Jurkat, Clone E6-1 (cell line): ENCODE data around the gene OTUB1.

Experiments used
- DNase-seq: peaks from one replicate; pipeline ENCODE4 v3.0.0-alpha.2; 2011; ENCODE audit warnings: low read depth, low spot score
- H3K4me3 ChIP-seq: 2 replicates; pipeline ENCODE4 v1.5.1; 2011; ENCODE audit warnings: mild to moderate bottlenecking, low read length, control low read depth, moderate library complexity

The OTUB1 gene

DNA sequence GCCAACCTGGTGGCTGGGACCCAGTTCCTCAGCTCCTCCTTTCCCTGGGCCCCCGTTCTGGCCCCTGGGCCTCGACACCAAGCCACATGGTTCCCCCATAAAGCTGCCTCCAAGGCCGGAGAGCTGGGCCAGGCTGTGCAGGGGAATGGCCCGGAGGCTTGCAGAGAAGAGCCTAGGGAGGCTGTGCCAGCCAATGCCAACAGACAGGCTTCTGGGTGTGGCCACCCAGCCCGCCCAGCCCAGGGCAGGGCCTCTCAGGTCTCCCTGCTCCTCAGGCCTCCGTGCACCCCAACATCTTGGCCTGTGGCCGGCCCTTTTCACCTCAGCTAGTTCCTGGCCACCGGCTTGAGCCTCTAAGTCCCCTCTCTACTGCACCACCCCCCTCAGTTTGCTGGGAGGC, 32.1 kb downstream of the OTUB1 start:
- no peak overlapping the region for H3K4me3 ChIP-seq
- no peak for DNase-seq

DNA sequence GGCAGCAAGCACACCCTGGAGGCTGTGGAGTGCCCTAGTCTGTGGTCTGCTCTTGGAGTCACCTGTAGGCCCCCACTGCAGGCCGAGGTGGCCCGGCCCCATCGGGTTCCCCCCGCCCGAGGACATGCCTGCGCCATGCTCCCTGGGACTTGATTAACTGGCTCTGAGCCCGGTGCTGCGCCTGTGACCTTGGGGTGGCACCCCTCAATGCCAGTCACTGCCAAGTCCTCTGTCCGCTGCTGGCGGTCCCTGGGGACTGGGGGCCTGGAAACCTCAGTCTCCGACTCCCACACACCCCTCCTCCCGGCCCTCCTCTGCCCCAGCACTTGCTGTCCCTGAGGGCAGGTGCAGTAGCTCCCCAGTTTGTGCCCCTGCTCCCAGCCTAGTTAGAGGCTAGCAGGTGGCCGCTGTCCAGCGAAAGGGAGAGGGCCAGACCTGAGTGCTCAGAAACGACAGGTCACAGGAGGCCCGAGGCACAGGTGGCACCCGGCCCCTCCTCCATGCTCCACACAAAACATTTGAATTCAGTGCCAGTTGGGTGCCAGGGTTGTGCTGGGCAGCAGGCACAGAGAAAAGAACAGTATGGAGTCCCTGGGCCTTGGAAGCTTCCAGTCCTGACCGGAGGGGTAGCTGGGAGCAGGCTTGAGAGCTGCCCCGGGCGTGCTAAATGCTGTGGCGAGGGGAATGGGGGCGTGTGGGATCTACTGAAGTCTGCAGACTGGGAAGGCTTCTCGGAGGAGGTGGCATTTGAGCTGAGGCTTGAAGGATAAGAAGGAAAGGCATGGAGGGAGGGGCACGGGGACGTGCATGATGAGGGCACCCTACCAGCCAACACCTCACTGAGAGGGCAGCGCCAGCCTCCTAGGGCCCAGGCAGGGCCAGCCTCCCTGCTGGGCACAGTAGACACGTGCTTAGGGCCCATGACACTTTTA, 33.1 kb downstream of the OTUB1 start:
- no peak overlapping the region for H3K4me3 ChIP-seq
- no peak for DNase-seq

DNA sequence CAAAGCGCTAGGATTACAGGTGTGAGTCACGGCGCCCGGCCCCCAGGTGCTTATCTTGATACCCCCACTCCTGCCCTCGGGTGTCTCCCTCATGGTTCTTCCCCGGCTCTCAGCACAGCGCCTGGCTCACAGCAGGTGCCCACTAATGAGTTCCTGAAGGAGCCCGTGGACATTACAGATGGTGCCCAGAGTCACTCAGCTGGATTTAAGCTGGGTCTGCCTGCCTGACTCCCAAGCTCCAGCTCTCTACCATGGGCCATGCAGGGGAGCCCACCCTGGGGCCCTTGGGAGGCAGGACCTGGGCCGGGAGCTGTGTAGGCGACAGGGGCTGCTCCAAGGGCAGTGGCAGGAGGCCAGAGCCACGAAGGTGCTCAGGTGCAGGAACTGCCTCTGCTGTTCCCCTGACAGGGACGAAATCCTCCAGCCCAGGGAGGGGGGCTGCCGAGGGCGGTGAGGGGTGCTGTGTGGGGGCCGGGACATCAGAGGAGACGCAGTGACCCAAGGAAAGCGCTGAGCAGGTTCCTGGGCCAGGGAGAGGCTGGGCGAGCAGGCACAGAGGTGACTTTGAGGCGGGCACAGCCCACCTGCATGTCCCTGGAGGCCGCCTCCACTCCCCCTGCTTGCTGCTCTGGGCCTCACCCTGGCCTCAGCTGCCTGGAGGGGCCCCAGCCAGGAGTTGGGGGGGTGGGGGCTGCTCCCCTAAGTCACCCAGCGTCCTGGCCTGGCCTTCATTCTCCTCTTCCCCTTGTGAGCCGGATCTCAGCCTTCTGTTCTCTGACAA, 34.9 kb downstream of the OTUB1 start:
- no peak overlapping the region for H3K4me3 ChIP-seq
- DNase-seq, result no peak

DNA sequence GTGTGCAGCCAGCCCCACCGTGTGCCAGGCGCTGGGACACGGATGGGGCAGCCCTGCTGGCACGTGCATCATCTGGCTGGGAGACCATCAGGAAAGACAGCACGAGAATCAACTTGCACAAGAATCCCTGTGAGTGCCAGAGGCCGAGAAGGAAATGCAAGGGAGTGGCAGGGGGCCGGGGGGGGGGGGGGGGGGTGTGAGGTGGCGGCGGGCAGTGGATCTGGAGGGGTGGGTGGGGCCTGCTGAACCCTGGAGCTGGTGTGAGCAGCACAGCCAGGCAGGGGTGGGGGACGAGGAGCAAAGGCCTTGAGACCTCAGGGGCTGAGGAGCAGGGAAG, 35.5 kb downstream of the OTUB1 start:
- no peak overlapping the region for H3K4me3 ChIP-seq
- DNase-seq, result no peak

DNA sequence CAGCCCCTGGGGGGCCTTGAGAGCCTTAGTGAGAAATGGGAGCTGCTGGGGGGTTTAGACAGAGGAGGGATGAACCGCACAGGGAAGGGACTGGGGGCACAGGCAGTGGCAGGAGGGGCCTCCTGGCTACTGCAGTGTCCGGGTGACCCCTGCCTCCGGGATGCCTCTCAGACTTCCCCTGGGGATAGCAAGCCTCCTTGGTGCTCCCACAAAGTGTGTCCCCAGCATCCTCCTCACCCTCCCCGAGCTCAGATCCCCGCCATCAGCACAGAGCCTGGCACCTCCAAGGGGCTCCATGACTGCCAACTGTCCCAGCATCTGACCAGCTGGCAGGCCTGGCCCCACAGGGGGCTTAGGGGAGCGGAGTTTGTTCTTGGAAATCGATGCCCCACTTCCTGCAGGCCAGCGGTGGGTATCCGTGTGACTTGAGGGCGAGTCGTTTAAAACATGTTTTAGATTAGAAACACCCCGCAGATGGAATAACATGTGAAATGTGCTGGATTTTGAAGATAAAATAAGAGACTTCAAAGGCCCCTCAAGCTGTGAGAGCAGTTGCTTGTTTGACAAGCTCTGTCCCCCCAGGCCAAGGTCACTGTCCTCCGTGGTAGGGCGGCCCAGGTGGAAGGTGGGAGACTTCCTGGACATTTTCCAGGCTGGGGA, 36.0 kb downstream of the OTUB1 start:
- no peak for DNase-seq
- H3K4me3 ChIP-seq, result no peak overlapping the region

DNA sequence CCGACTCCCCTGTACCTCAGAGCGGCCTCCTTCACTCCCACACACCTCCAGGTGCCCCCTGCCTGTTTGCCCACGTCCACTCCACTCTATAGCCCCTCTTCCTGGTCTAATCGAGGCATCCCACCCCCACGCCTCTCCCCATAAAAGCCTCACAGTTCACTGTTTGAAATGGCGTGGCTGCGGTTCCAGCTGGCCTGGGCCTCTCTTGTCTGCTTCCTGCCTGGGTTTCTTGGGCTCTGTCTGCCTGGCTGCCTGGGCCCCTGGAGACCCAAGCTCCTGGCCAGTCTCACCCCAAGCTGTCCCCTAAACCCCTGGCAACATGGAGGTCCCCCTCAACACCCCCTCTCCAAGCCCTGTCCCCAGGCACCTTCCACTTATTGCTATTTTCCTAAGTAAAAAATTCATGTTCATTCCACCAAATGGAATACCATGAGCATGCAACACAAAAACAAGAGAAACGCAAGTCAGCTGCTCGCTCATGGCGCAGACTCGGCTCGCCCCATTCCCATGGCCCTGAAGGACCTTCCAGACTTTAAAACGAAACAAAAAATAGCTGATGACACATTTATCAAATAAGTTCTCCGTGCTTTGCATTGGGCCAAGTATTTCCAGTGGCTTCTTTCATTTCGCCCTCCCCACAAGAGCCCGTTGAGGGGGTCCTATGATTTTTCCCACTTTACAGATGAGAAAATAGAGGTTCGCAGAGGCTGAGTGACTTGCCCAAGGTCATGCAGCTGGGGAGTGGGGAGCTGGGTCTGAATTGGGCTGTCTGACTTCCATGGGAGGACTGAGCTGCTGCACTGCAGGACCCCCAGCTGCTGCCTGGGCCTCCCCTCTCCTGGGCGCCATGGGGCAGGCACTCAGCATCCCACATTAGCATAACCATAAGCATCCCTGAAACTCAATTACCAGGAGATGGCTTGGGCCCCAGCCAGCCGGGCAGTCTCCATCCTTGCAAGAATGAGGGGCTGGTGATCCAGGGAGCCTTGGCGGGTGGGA, 37.8 kb downstream of the OTUB1 start:
- DNase-seq, result no peak
- no peak overlapping the region for H3K4me3 ChIP-seq

DNA sequence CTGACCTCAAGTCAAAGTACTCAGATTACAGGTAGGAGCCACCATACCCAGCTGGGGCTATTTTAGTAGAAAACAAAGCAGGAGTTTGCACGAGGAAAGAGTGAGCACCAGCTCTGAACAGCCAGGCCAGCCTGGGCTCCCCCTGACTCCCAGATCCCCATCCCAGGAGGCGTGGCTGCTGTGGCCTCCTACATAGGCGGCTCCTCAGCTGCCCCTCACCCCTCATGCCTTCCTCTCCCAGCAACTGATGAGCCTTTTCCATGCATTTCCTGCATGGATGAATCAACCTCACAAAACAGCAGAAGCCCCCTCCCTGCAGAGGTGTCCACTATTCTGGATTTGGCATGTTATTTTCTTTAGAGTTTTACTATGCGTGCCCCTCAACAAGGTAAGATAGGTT, 39.0 kb downstream of the OTUB1 start:
- H3K4me3 ChIP-seq, result no peak overlapping the region
- no peak for DNase-seq

DNA sequence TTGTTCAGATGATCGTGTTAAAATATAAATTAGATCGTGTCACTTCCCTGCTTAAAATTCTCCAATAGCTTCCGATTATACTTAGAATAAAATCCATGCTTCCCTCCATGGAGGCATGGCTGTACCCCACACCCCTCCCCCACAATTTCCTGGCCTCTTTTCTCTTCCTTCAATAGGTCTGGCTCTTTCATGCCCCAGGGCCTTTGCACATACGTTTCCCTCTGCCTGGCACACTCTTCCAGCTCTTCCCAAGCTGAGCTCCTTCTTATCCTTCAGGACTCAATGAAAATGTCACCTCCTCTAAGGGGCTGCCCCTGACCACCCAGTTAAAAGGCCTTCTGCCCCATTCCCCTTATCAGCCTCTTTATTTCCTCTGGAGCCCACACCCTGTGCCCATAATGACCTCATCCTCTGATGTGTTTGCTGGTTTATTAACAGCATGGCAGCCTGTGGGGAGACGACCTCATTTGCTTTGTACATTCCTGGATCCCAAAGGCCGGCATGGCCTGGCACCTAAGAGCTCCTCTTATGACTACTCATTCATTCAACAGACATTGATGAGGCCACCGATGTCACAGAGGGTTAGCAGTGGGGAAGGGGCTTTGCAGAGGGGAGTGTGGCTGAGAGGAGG, 40.5 kb downstream of the OTUB1 start:
- DNase-seq, result no peak
- H3K4me3 ChIP-seq, result no peak overlapping the region

DNA sequence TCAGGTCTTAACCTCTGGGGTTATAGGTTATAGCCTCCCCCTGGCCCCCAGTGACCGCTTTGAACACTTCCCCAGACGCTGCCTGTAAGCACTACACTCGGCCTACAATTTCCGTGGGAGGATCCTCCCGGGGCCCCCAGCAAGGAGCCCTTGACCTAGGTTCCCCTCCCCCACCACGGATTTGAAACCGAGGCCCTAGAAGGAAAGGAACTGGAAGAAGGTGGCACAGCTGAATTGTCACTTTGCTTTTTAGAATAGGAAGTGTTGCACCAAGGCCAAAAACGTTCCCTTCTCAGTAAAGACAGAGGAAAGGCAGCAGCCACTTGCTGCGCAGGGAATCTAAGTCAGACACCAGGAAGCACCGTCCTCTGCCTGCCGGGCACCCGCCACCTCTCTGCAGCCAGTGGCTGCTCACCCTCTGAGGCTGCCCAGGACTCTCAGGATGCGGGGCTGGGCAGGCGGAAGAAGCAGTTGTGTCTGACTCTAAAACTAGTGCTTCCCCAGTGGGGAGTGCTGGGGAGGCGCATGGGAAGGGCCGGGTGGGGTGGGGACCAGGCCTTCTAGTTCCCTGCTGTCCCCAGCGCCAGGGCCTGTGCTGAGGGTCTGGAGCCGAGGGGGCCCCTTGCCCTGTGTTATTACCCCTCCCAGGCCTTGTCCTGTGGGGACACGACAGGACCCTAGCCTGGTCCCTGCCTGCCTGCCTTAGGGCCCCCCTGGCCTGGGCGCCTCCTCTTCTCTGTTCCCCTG, 41.6 kb downstream of the OTUB1 start:
- no peak overlapping the region for H3K4me3 ChIP-seq
- DNase-seq, result no peak

DNA sequence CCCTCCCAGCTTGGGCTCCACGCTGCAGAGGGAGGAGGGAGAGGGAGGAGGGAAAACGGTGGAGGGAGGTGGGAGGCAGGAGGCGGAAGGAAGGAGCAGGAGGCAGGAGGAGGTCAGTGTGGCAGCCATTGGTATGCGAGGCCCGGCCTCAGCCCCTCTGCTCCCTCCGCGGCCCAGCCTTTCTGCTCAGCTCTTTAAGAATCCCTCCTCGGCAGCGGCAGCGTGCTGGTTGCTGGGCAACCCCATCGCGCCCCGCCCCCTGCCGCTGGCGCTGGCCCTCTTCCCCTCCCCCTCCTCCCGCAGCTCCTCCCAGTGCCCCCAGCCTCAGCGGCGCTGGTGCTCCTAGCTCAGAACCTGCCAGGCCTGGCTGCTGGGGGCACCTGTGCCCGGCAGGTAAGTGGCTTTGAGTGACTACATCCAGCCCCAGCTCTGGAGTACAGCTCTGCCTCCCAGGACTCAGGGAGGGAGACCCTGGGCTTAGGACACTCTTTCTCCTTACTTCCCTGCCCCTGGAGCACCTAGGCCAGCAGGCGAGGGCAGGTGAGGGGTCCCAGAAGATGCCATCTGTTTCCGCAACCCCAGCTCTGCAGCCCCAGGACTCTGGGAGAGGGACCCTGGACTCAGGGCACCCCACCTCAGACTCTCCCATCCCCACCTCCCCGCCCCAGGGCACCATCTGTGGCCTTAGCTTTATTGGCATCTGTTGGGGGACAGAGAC, 42.3 kb downstream of the OTUB1 start:
- DNase-seq, result peak; percentile 29
- H3K4me3 ChIP-seq, result no peak overlapping the region

DNA sequence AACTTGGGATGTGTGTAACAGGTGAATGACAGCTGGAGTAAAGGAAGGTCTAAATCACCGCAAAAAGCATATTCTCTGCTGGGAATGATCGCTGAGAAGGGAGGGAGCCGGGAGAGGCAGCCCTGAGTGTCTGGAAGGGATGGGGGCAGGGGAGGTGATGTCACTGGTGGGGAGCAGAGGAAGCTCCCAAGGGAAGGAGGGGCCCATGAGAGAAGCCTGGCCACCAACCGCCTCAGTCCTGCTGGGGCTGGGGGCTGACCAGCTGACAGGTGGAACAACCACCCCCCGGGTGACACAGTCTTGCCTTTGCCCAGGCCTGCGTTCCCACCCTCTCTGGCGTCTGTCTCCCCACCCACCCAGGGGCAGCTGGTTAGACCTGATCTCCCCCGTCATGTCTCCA, 43.5 kb downstream of the OTUB1 start:
- no peak for DNase-seq
- H3K4me3 ChIP-seq, result no peak overlapping the region

DNA sequence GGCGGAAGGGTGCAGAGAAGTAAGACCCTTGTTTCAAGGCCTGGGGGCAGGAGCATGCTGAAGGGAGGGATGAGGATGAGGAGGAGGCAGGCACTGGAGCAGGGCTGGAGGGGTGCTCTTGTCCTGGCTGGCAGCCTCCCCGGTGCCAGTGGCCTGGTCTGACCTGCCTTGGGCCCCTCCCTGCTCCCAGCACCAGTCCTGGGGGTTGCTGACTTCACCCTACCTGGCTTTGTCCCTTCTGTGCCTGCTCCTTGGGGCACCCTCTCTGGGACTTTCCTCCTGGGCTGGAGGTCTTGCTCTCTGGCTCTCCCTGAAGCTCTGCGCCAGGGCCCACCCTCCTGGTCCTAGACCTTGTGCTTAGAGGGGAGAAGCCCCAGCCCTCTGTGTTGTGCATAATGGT, 44.8 kb downstream of the OTUB1 start:
- DNase-seq, result no peak
- H3K4me3 ChIP-seq, result no peak overlapping the region

DNA sequence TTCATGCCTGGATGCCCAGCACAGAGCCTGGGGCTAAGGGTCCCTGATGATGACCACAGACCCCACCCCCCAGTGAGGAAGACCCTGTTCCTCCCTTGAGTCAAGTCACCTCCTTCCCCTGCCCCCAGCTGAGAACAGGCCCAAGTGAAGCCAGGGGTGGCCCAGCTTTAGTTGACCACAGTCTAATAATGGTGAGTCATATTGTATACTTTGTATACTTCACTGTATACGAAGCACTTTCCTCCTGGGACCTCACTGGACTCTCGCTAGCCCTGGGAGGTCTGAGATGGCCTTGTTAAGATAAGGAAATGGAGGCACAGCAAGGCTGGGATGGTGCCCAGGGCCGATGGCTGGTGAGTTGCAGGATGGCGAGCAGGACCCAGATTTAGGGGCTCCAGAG, 45.8 kb downstream of the OTUB1 start:
- no peak for DNase-seq
- H3K4me3 ChIP-seq, result no peak overlapping the region

DNA sequence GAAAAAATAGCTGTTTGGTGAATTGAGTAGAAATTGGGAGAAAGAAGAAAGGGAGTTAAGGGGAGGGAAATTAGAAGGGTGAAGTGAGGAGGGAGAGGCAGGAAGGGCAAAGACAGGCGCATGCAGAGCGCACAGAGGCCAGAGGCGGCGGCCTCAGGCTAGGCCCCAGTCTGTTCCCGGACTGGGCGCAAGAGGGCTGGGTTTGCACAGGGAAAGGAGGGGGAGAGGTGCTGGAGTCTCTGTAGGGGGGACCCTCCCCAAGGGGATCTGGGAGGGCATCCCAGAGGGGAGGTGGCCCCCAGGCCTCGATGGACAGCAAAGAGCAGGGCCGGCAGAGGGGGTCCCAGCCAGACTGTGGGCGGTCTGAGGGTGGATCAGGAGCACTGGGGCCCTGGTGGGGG, 48.2 kb downstream of the OTUB1 start:
- no peak overlapping the region for H3K4me3 ChIP-seq
- no peak for DNase-seq

DNA sequence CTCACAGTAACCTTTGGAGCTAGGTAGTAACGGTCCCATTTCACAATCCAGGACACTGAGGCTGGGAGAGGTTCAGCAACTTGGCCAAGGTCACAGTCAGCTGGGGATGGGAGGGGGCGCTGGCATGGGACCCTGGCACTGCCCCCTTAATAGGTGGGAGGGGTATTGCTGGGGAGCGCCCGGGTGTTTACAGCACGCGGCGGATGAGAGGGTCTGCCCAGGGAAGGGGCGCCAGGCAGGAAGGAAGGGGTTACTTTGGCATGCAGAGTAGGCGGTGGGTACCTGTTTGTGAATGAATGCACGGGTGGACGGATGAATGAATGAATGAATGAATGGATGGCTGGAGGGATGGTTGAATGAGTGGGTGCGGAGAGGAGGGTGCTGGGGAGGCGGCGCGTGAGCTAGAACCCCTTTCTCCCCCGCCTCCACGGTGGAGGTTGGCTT, 48.9 kb downstream of the OTUB1 start:
- no peak overlapping the region for H3K4me3 ChIP-seq
- no peak for DNase-seq

DNA sequence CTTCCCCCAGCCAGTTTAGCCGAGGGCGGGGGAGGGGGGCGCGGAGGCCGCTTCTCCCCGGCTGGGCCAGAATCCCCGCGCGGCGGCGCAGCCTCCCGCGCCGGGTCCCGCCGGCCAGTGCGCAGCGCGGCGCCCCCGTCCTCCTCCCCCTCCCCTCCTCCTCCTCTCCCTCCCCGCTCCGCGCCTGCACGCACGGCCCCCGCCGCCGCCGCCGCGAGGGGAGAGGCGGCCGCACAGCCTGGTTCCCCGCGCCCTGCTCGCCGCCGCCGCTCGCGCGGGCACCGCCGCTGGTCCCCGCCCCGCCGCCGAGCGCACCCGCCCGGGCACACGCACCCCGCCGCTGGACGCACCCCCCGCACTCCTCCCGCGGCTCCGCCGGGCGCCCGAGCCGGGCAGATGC, 49.3 kb downstream of the OTUB1 start, which contains the start of gene FLRT1:
Gene FLRT1, plus strand, starts transcription at position 356 of the 400 bp plus-strand sequence. CDS start 80,337 bp downstream, outside the sequence.
- no peak within 1 kb of the TSS for H3K4me3 ChIP-seq
- DNase-seq, result no peak
